ENCODE results near the gene POMC. TPM values are rescaled to one million over a fixed set of nuclear protein-coding genes. Genes with fewer than 3 reads are reported as not detected.
A peak's percentile ranks its signal among the peaks of the same experiment; 100 is the strongest.

The POMC gene
- total and polyA plus RNA-seq, 2 of the 13 experiments (the other 11 are each of a cell fraction or from before 2014, with no cell fraction given): not detected

- Histone ChIP-seq H3K27me3 (ENCODE audit: control insufficient read depth in 1 of 2, insufficient read depth in 2 of 2, low read length in 2 of 2) (peaks cover 13 to 40% of the 10 kb centered on the region in 2 experiments; a peak in 4 of 5 replicates), H3K9me3 (ENCODE audit: low read length) (no peaks in the 10 kb centered on the region), H3K9ac (ENCODE audit: insufficient read depth, low read depth, low read length) (no peak overlapping the region), H3K27ac (ENCODE audit: extremely low read length, insufficient read depth, low read length) (no peak overlapping the region), H3K36me3 (replicated peaks in 1 of 2; ENCODE audit: control insufficient read depth in 1 of 2, insufficient read depth in 2 of 2, low read length in 2 of 2) (no peaks in the 10 kb centered on the region), H3K79me2 (ENCODE audit: insufficient read depth, low read length) (no peaks in the 10 kb centered on the region), H2AFZ (ENCODE audit: low read length) (no peak overlapping the region), H3K4me2 (ENCODE audit: low read depth, low read length) (no peak overlapping the region), H4K20me1 (ENCODE audit: insufficient read depth, low read length) (no peaks in the 10 kb centered on the region), H3K4me3 (replicated peaks in 1 of 3; ENCODE audit: insufficient read depth in 1 of 3, low read depth in 2 of 3, low read length in 3 of 3) (no peak overlapping the region), H3K4me1 (ENCODE audit: insufficient read depth, low read length) (peaks cover 11% of the 10 kb centered on the region)
- 45% methylated on average over 5 of the region's 5 CpGs for WGBS (ENCODE audit: low lambda C conversion rate)
- ATAC-seq (no peak), DNase-seq (ENCODE audit: low spot score) (no peak), FAIRE-seq (no peak)
- POLR2A ChIA-PET: no interaction called here
- CTCF ChIA-PET (ENCODE audit: low intra/inter-chr PET ratio, low total read pairs): no interaction called here
- in situ Hi-C loops (cut with HindIII; ENCODE audit: extremely low pct_ligation_motif_present, low pct_unique_long_range_greater_than_20kb): no loop called here
- TF ChIP-seq USF2 (IDR thresholded peaks at IDR 0.05; ENCODE audit: low read depth, low read length): peak; percentile 63
- no peak for TF ChIP-seq USF2 (CRISPR knock-in tag; IDR thresholded peaks at IDR 0.05; ENCODE audit: borderline replicate concordance)
- peak; percentile 81 for TF ChIP-seq RAD51 (IDR thresholded peaks at IDR 0.05; ENCODE audit: borderline replicate concordance)
- no peak for TF ChIP-seq ZNF543 (CRISPR knock-in tag; IDR thresholded peaks at IDR 0.05)
- no peak for TF ChIP-seq PTBP1 (IDR thresholded peaks at IDR 0.05; ENCODE audit: low read depth, low read length, poor library complexity, severe bottlenecking)
- BruUV-seq (replicated peaks): no TSS peak
- intact Hi-C loops (cut with micrococcal nuclease; ENCODE audit: unreplicated experiment): no loop called here
Measured at GRCh38 chr2:25173719-25174118, 5.3 kb upstream of the POMC start.

GRCh38 chr2:25170888-25171287, 2.5 kb upstream of the POMC start:
- Histone ChIP-seq H3K4me2 (ENCODE audit: low read depth, low read length) (no peak overlapping the region), H3K4me1 (ENCODE audit: insufficient read depth, low read length) (peaks cover 15% of the 10 kb centered on the region), H3K27ac (ENCODE audit: extremely low read length, insufficient read depth, low read length) (no peak overlapping the region), H3K9me3 (ENCODE audit: low read length) (no peaks in the 10 kb centered on the region), H2AFZ (ENCODE audit: low read length) (no peak overlapping the region), H3K79me2 (ENCODE audit: insufficient read depth, low read length) (no peaks in the 10 kb centered on the region), H3K36me3 (replicated peaks in 1 of 2; ENCODE audit: control insufficient read depth in 1 of 2, insufficient read depth in 2 of 2, low read length in 2 of 2) (no peaks in the 10 kb centered on the region), H3K9ac (ENCODE audit: insufficient read depth, low read depth, low read length) (no peak overlapping the region), H4K20me1 (ENCODE audit: insufficient read depth, low read length) (no peaks in the 10 kb centered on the region), H3K4me3 (replicated peaks in 1 of 3; ENCODE audit: insufficient read depth in 1 of 3, low read depth in 2 of 3, low read length in 3 of 3) (no peak overlapping the region), H3K27me3 (ENCODE audit: control insufficient read depth in 1 of 2, insufficient read depth in 2 of 2, low read length in 2 of 2) (peaks cover 13 to 60% of the 10 kb centered on the region in 2 experiments)
- no peak for FAIRE-seq
- intact Hi-C loops (cut with micrococcal nuclease; ENCODE audit: unreplicated experiment): no loop called here
- in situ Hi-C loops (cut with HindIII; ENCODE audit: extremely low pct_ligation_motif_present, low pct_unique_long_range_greater_than_20kb): no loop called here
- no peak for DNase-seq (ENCODE audit: low spot score)
- ChIA-PET POLR2A (no interaction called here), CTCF (ENCODE audit: low intra/inter-chr PET ratio, low total read pairs) (no interaction called here)
- 63% methylated on average over 7 of the region's 7 CpGs for WGBS (ENCODE audit: low lambda C conversion rate)
- no TSS peak for BruUV-seq (replicated peaks)
- no peak for ATAC-seq
- no peak for TF ChIP-seq BCLAF1 (IDR thresholded peaks at IDR 0.05)
- TF ChIP-seq PAWR (CRISPR knock-in tag; IDR thresholded peaks at IDR 0.05; ENCODE audit: borderline replicate concordance): no peak
- no peak for TF ChIP-seq MTF2 (CRISPR knock-in tag; IDR thresholded peaks at IDR 0.05; ENCODE audit: borderline replicate concordance)
- no peak for TF ChIP-seq SPEN (CRISPR knock-in tag; IDR thresholded peaks at IDR 0.05; ENCODE audit: low read depth)
- no peak for TF ChIP-seq CCDC6 (CRISPR knock-in tag; IDR thresholded peaks at IDR 0.05)
- no peak for TF ChIP-seq ZNF280B (CRISPR knock-in tag; IDR thresholded peaks at IDR 0.05; ENCODE audit: borderline replicate concordance)
- TF ChIP-seq ZNF576 (CRISPR knock-in tag; IDR thresholded peaks at IDR 0.05): no peak
- no peak for TF ChIP-seq SMC3 (IDR thresholded peaks at IDR 0.05; ENCODE audit: low read length)

All from HepG2 (cell line).